ENCODE measurements around the gene ITM2B. TPM values are rescaled to one million over a fixed set of nuclear protein-coding genes. Genes with fewer than 3 reads are reported as not detected.

Gene ITM2B
- total RNA-seq, 4 donors from 2014 or later, result 476 to 770 (median 612) TPM

- Histone ChIP-seq H3K36me3 (no peaks in the 10 kb centered on the region), H3K4me3 (no peak overlapping the region), H3K27ac (no peak overlapping the region), H3K4me1 (peaks cover 0 to 18% (median 0%) of the 10 kb centered on the region in 4 donors), H3K27me3 (no peaks in the 10 kb centered on the region), H3K9me3 (no peaks in the 10 kb centered on the region)
- TF ChIP-seq CTCF (IDR thresholded peaks at IDR 0.05) (no peak), EP300 (IDR thresholded peaks at IDR 0.05) (no peak), POLR2A (IDR thresholded peaks at IDR 0.05) (no peak)
- no peak for DNase-seq (ENCODE audit: low spot score in 2 of 2)
- 87 to 90% methylated on average over 4 of the region's 4 CpGs for WGBS, 2 donors
These were observed 42.5 kb downstream of the ITM2B start for GRCh38 chr13:48275507-48275906.

GRCh38 chr13:48278806-48279205 lies 45.8 kb downstream of the ITM2B start:
- 25 to 28% methylated on average over 2 of the region's 2 CpGs for WGBS, 2 donors
- H3K9me3 ChIP-seq, result no peaks in the 10 kb centered on the region
- H3K27me3 ChIP-seq, result no peaks in the 10 kb centered on the region
- H3K27ac ChIP-seq, result peak overlapping the region in 1 of 4 donors; percentile 10
- no peak for TF ChIP-seq CTCF (IDR thresholded peaks at IDR 0.05)
- no peak for TF ChIP-seq EP300 (IDR thresholded peaks at IDR 0.05)
- TF ChIP-seq POLR2A (IDR thresholded peaks at IDR 0.05), result no peak
- peaks cover 0 to 15% (median 0%) of the 10 kb centered on the region in 4 donors for H3K4me1 ChIP-seq
- H3K4me3 ChIP-seq, result no peak overlapping the region
- H3K36me3 ChIP-seq, result no peaks in the 10 kb centered on the region
- DNase-seq (ENCODE audit: low spot score in 2 of 2), result no peak

GRCh38 chr13:48281556-48281955 lies 48.5 kb downstream of the ITM2B start:
- TF ChIP-seq POLR2A (IDR thresholded peaks at IDR 0.05), result no peak
- no peak for TF ChIP-seq CTCF (IDR thresholded peaks at IDR 0.05)
- no peak for TF ChIP-seq EP300 (IDR thresholded peaks at IDR 0.05)
- no peak overlapping the region for H3K27ac ChIP-seq
- no peaks in the 10 kb centered on the region for H3K9me3 ChIP-seq
- H3K4me1 ChIP-seq, result peaks cover 0 to 15% (median 0%) of the 10 kb centered on the region in 4 donors
- H3K4me3 ChIP-seq, result no peak overlapping the region
- H3K27me3 ChIP-seq, result no peaks in the 10 kb centered on the region
- no peak for DNase-seq (ENCODE audit: low spot score in 2 of 2)
- 32 to 37% methylated on average over 1 of the region's 1 CpG for WGBS, 2 donors
- H3K36me3 ChIP-seq, result no peaks in the 10 kb centered on the region

GRCh38 chr13:48291730-48292129 lies 58.7 kb downstream of the ITM2B start:
- 66 to 68% methylated on average over 2 of the region's 2 CpGs for WGBS, 2 donors
- no peaks in the 10 kb centered on the region for H3K9me3 ChIP-seq
- peaks cover 0 to 4% (median 0%) of the 10 kb centered on the region in 4 donors for H3K4me1 ChIP-seq
- TF ChIP-seq POLR2A (IDR thresholded peaks at IDR 0.05) (no peak), EP300 (IDR thresholded peaks at IDR 0.05) (no peak), CTCF (IDR thresholded peaks at IDR 0.05) (no peak)
- no peak overlapping the region for H3K27ac ChIP-seq
- DNase-seq (ENCODE audit: low spot score in 2 of 2), result no peak
- H3K36me3 ChIP-seq, result no peaks in the 10 kb centered on the region
- H3K4me3 ChIP-seq, result no peak overlapping the region
- H3K27me3 ChIP-seq, result no peaks in the 10 kb centered on the region

GRCh38 chr13:48292650-48293049 lies 59.6 kb downstream of the ITM2B start:
- H3K36me3 ChIP-seq, result no peaks in the 10 kb centered on the region
- WGBS, 2 donors, result 71 to 77% methylated on average over 4 of the region's 4 CpGs
- DNase-seq (ENCODE audit: low spot score in 2 of 2), result no peak
- TF ChIP-seq EP300 (IDR thresholded peaks at IDR 0.05) (no peak), CTCF (IDR thresholded peaks at IDR 0.05) (no peak), POLR2A (IDR thresholded peaks at IDR 0.05) (no peak)
- no peak overlapping the region for H3K27ac ChIP-seq
- H3K9me3 ChIP-seq, result no peaks in the 10 kb centered on the region
- peaks cover 0 to 4% (median 0%) of the 10 kb centered on the region in 4 donors for H3K4me1 ChIP-seq
- no peak overlapping the region for H3K4me3 ChIP-seq
- H3K27me3 ChIP-seq, result no peaks in the 10 kb centered on the region

All from tibial nerve (tissue), 4 donors.